HG02852 (cell line): Measurements from ENCODE around the gene DDX53.

Experiments used
- ATAC-seq: cut with Tn5 transposase; IDR thresholded peaks from one replicate; pipeline ENCODE4 v1.9.1; 2021; ENCODE audit warnings: mild to moderate bottlenecking, moderate library complexity; ENCODE audit not compliant: unreplicated experiment

The DDX53 gene

GRCh38 chrX:22999696-23000223 lies at the start of gene DDX53:
DDX53 (plus strand) TSS chrX:22999960; CDS start chrX:23000058, 98 bp downstream.
- ATAC-seq = no peak

GRCh38 chrX:22950269-22951266 lies 49.2 kb upstream of the DDX53 start:
- ATAC-seq = no peak

GRCh38 chrX:22952010-22952409 lies 47.8 kb upstream of the DDX53 start:
- ATAC-seq = no peak

GRCh38 chrX:22958250-22958649 lies 41.5 kb upstream of the DDX53 start:
- no peak for ATAC-seq

GRCh38 chrX:22959204-22959920 lies 40.4 kb upstream of the DDX53 start:
- ATAC-seq = no peak

GRCh38 chrX:22963196-22963595 lies 36.6 kb upstream of the DDX53 start:
- ATAC-seq = no peak

- no peak for ATAC-seq
Observed at GRCh38 chrX:22968494-22968893, 31.3 kb upstream of the DDX53 start.

- no peak for ATAC-seq
Observed at GRCh38 chrX:22969411-22969810, 30.3 kb upstream of the DDX53 start.

GRCh38 chrX:22970861-22971260 lies 28.9 kb upstream of the DDX53 start:
- ATAC-seq = no peak

- no peak for ATAC-seq
Observed at GRCh38 chrX:22974616-22975015, 25.1 kb upstream of the DDX53 start.

- no peak for ATAC-seq
Observed at GRCh38 chrX:22975786-22976185, 24.0 kb upstream of the DDX53 start.

- no peak for ATAC-seq
Observed at GRCh38 chrX:22985958-22986357, 13.8 kb upstream of the DDX53 start.

- no peak for ATAC-seq
Observed at GRCh38 chrX:22987452-22987851, 12.3 kb upstream of the DDX53 start.

- no peak for ATAC-seq
Observed at GRCh38 chrX:23003116-23003515, 3.4 kb downstream of the DDX53 start.

- ATAC-seq = no peak
Observed at GRCh38 chrX:23008431-23009099, 8.8 kb downstream of the DDX53 start.

GRCh38 chrX:23012162-23012561 lies 12.4 kb downstream of the DDX53 start:
- no peak for ATAC-seq

GRCh38 chrX:23012636-23013035 lies 12.9 kb downstream of the DDX53 start:
- ATAC-seq = no peak

- no peak for ATAC-seq
Observed at GRCh38 chrX:23013366-23013765, 13.6 kb downstream of the DDX53 start.

GRCh38 chrX:23031600-23031999 lies 31.8 kb downstream of the DDX53 start:
- ATAC-seq = no peak

- ATAC-seq = no peak
Observed at GRCh38 chrX:23035493-23035892, 35.7 kb downstream of the DDX53 start.

- no peak for ATAC-seq
Observed at GRCh38 chrX:23046443-23046842, 46.7 kb downstream of the DDX53 start.
